H1 (cell line): ENCODE results near the gene CCN6. TPM values are rescaled to one million over a fixed set of nuclear protein-coding genes. Genes with fewer than 3 reads are reported as not detected.

Experiments used
- CTCF ChIA-PET: fragments of 300-600 bp; sonication (Branson Sonifier 250); formaldehyde crosslinking; loops from one replicate; lab custom pipeline; 2021; ENCODE audit not compliant: partially characterized antibody; lab: Charles Lee
- POLR2A ChIA-PET: fragments of 300-600 bp; sonication (Branson Sonifier 250); formaldehyde crosslinking; loops from one replicate; lab custom pipeline; 2021; ENCODE audit warnings: inconsistent platforms; ENCODE audit not compliant: partially characterized antibody; lab: Charles Lee
- DNase-seq, 2 experiments: peaks; one replicate each; pipeline versions ENCODE4 v3.0.0 to v3.0.0-alpha.2; 2010 to 2022; ENCODE audit warnings: low spot score in 2 of 2, low read depth in 1 of 2, mixed read lengths in 1 of 2
- FAIRE-seq: peaks from 2 replicates; lab custom pipeline; 2011; peaks lifted over from hg19 to GRCh38; lab: Jason Lieb, UNC
- H2AFZ ChIP-seq: 2 replicates; pipeline ENCODE4 v1.8.1; 2012; ENCODE audit warnings: low read length, inconsistent platforms
- H2AK5ac ChIP-seq: 2 replicates; pipeline ENCODE4 v1.6.1; 2013; ENCODE audit warnings: low read depth, low read length
- H2BK120ac ChIP-seq: replicated peaks from 2 replicates; pipeline ENCODE3; 2013; ENCODE audit warnings: low read depth, low read length, inconsistent platforms
- H2BK12ac ChIP-seq: 2 replicates; pipeline ENCODE4 v1.6.1; 2013; ENCODE audit warnings: low read depth, low read length
- H2BK15ac ChIP-seq: 2 replicates; pipeline ENCODE4 v1.6.1; 2013; ENCODE audit warnings: low read length
- H2BK20ac ChIP-seq: 2 replicates; pipeline ENCODE4 v1.6.1; 2013; ENCODE audit warnings: low read length
- H2BK5ac ChIP-seq: 2 replicates; pipeline ENCODE4 v1.6.1; 2013; ENCODE audit warnings: low read depth, low read length
- H3K14ac ChIP-seq: 2 replicates; pipeline ENCODE4 v1.6.1; 2013; ENCODE audit warnings: inconsistent platforms; ENCODE audit not compliant: insufficient read length
- H3K18ac ChIP-seq: 2 replicates; pipeline ENCODE4 v1.6.1; 2013; ENCODE audit warnings: low read length; ENCODE audit errors: extremely low read depth
- H3K23ac ChIP-seq: 2 replicates; pipeline ENCODE4 v1.6.1; 2013; ENCODE audit warnings: inconsistent platforms; ENCODE audit not compliant: insufficient read length
- H3K23me2 ChIP-seq: 2 replicates; pipeline ENCODE4 v1.6.1; 2013; ENCODE audit warnings: low read depth, low read length
- H3K27ac ChIP-seq: 2 replicates; pipeline ENCODE4 v1.6.1; 2011; ENCODE audit warnings: low read depth, low read length, inconsistent platforms
- H3K27me3 ChIP-seq, 4 experiments: replicated peaks in 1 of 4; 1 replicate in 1 of 4; 2 replicates in 3 of 4; pipeline versions ENCODE4 v1.6.1 to v1.8.1; 2011 to 2013; ENCODE audit warnings: low read length in 3 of 4, mild to moderate bottlenecking in 3 of 4, inconsistent platforms in 2 of 4, mixed read lengths in 2 of 4, moderate library complexity in 1 of 4; ENCODE audit not compliant: control insufficient read depth in 3 of 4, insufficient read depth in 3 of 4; ENCODE audit errors: extremely low read depth in 1 of 4
- H3K36me3 ChIP-seq, 4 experiments: 2 replicates each; pipeline versions ENCODE4 v1.6.1 to v1.8.1; 2011 to 2013; ENCODE audit warnings: mild to moderate bottlenecking in 4 of 4, low read length in 3 of 4, moderate library complexity in 2 of 4, control low read depth in 1 of 4, inconsistent platforms in 1 of 4; ENCODE audit not compliant: insufficient read depth in 4 of 4, control insufficient read depth in 2 of 4
- H3K4ac ChIP-seq: replicated peaks from 2 replicates; pipeline ENCODE3; 2013; ENCODE audit warnings: low read length, low read depth, mixed read lengths, inconsistent platforms; ENCODE audit not compliant: insufficient read length
- H3K4me1 ChIP-seq, 4 experiments: replicated peaks in 1 of 4; 1 replicate in 1 of 4; 2 replicates in 3 of 4; pipeline versions ENCODE4 v1.6.1 to v1.8.1; 2011 to 2013; ENCODE audit warnings: low read length in 3 of 4, inconsistent platforms in 2 of 4, mixed read lengths in 1 of 4; ENCODE audit not compliant: insufficient read depth in 4 of 4, control insufficient read depth in 3 of 4
- H3K4me2 ChIP-seq, 2 experiments: 2 replicates each; pipeline versions ENCODE4 v1.6.1 to v1.8.1; 2011 to 2013; ENCODE audit warnings: low read depth in 2 of 2, low read length in 2 of 2, control low read depth in 1 of 2, inconsistent platforms in 1 of 2, mild to moderate bottlenecking in 1 of 2; ENCODE audit not compliant: insufficient read depth in 1 of 2
- H3K4me3 ChIP-seq, 4 experiments: fragments of 200-600, 300-600 bp in 1 of 4; sonication (generic), shearing (Covaris generic), sonication (Bioruptor Twin) in 1 of 4; 2 replicates each; pipeline versions ENCODE4 v1.5.1 to v1.8.1; 2011 to 2016; ENCODE audit warnings: low read length in 4 of 4, low read depth in 3 of 4, control low read depth in 2 of 4, inconsistent platforms in 2 of 4, mild to moderate bottlenecking in 2 of 4, mixed read lengths in 1 of 4, moderate library complexity in 1 of 4; ENCODE audit not compliant: insufficient read depth in 2 of 4; ENCODE audit errors: extremely low read depth in 1 of 4
- H3K56ac ChIP-seq: replicated peaks from 2 replicates; pipeline ENCODE3; 2013; ENCODE audit warnings: low read depth, mild to moderate bottlenecking, mixed read lengths, low read length, inconsistent platforms; ENCODE audit not compliant: insufficient read length
- H3K79me1 ChIP-seq: 2 replicates; pipeline ENCODE4 v1.6.1; 2013; ENCODE audit warnings: low read depth, low read length, control low read depth
- H3K79me2 ChIP-seq, 2 experiments: 2 replicates each; pipeline versions ENCODE4 v1.6.1 to v1.8.1; 2012 to 2013; ENCODE audit warnings: low read length in 2 of 2, mild to moderate bottlenecking in 2 of 2, inconsistent platforms in 1 of 2; ENCODE audit not compliant: insufficient read depth in 2 of 2, control insufficient read depth in 1 of 2
- H3K9ac ChIP-seq, 4 experiments: replicated peaks in 1 of 4; 1 replicate in 1 of 4; 2 replicates in 3 of 4; pipeline versions ENCODE4 v1.6.1 to v1.8.1; 2011 to 2013; ENCODE audit warnings: low read depth in 3 of 4, low read length in 3 of 4, control low read depth in 2 of 4, mild to moderate bottlenecking in 2 of 4, moderate library complexity in 2 of 4, inconsistent platforms in 1 of 4; ENCODE audit errors: extremely low read depth in 1 of 4
- H3K9me3 ChIP-seq, 2 experiments: 2 replicates each; pipeline versions ENCODE4 v1.6.1 to v1.8.1; 2012 to 2013; ENCODE audit warnings: mild to moderate bottlenecking in 2 of 2, moderate library complexity in 2 of 2, control low read depth in 1 of 2, inconsistent platforms in 1 of 2, low read depth in 1 of 2, low read length in 1 of 2, mixed read lengths in 1 of 2; ENCODE audit not compliant: insufficient read depth in 2 of 2
- H4K20me1 ChIP-seq, 2 experiments: replicated peaks in 1 of 2; 2 replicates each; pipeline versions ENCODE3 to v1.8.1; 2011 to 2013; ENCODE audit warnings: inconsistent platforms in 2 of 2, low read length in 2 of 2, mild to moderate bottlenecking in 1 of 2; ENCODE audit not compliant: insufficient read depth in 2 of 2, control insufficient read depth in 1 of 2
- H4K5ac ChIP-seq: 2 replicates; pipeline ENCODE4 v1.6.1; 2013; ENCODE audit warnings: low read length, low read depth, mixed read lengths, inconsistent platforms; ENCODE audit not compliant: insufficient read length
- H4K8ac ChIP-seq: 2 replicates; pipeline ENCODE4 v1.8.0; 2013; ENCODE audit warnings: mild to moderate bottlenecking, moderate library complexity, low read length, inconsistent platforms; ENCODE audit not compliant: insufficient read depth; ENCODE audit errors: extremely low read depth
- H4K91ac ChIP-seq: replicated peaks from 2 replicates; pipeline ENCODE3; 2013; ENCODE audit warnings: low read length, mixed read lengths, inconsistent platforms; ENCODE audit not compliant: insufficient read length
- TAF1 ChIP-seq: IDR thresholded peaks from 2 replicates; pipeline ENCODE4 v1.6.1; 2011; ENCODE audit warnings: mild to moderate bottlenecking, low read depth, low read length
- WGBS, 2 experiments: shearing (Covaris generic) in 1 of 2; methylation state at CpG; one replicate each; pipeline versions ENCODE4 v1.1.6 to v1.1.7; 2013 to 2015; ENCODE audit warnings: low lambda C conversion rate in 2 of 2, mixed read lengths in 2 of 2, inconsistent platforms in 1 of 2, low coverage in 1 of 2, missing lambda C conversion rate in 1 of 2; ENCODE audit not compliant: insufficient replicate concordance in 2 of 2, insufficient coverage in 1 of 2, insufficient read length in 1 of 2; ENCODE audit errors: extremely low coverage in 1 of 2, missing lambda C conversion rate in 1 of 2; 5-methylcytosine and 5-hydroxymethylcytosine counted together
- polyA plus RNA-seq, 7 experiments: library from polyadenylated mRNA; depleted of rRNA in 3 of 7; stranded (reverse) in 5 of 7; unstranded in 2 of 7; fragments of >200 nt in 5 of 7; fragments of 200-250 nt in 2 of 7; gene quantifications; 1 replicate in 5 of 7; 2 replicates in 1 of 7; 4 replicates in 1 of 7; pipeline versions ENCODE4 v1.2.1 to v1.2.3, GENCODE V29; 2011 to 2013; ENCODE audit warnings: missing spikeins in 2 of 7, mixed read lengths in 2 of 7
- total RNA-seq: library from RNA; stranded (reverse); fragmentation: NEBNext Ultra II Directional; extraction: Animal tissue kit (Norgen Biotek cat#: 25700); gene quantifications from 2 replicates; pipeline ENCODE4 v1.2.1, GENCODE V29; 2021

The CCN6 gene
- total and polyA plus RNA-seq, 2 of the 8 experiments (the other 6 are each of a cell fraction or from before 2014, with no cell fraction given): not detected

GRCh38 chr6:112114577-112115223 lies 60.8 kb downstream of the CCN6 start:
- Histone ChIP-seq H3K4me3 (no peak overlapping the region), H2BK12ac (no peak overlapping the region), H3K27me3 (no peaks in the 10 kb centered on the region), H4K8ac (no peak overlapping the region), H2AFZ (no peak overlapping the region), H3K56ac (no peak overlapping the region), H3K27ac (no peak overlapping the region), H3K14ac (no peak overlapping the region), H4K20me1 (no peaks in the 10 kb centered on the region), H3K4me1 (no peaks in the 10 kb centered on the region), H3K9ac (no peak overlapping the region), H3K36me3 (no peaks in the 10 kb centered on the region), H3K9me3 (no peaks in the 10 kb centered on the region), H4K91ac (no peak overlapping the region), H3K4me2 (no peak overlapping the region), H2BK15ac (no peak overlapping the region), H2BK120ac (no peak overlapping the region), H3K4ac (no peak overlapping the region), H4K5ac (no peak overlapping the region), H2AK5ac (no peak overlapping the region), H2BK20ac (no peak overlapping the region), H3K23me2 (no peaks in the 10 kb centered on the region), H2BK5ac (no peak overlapping the region), H3K23ac (no peak overlapping the region), H3K79me2 (no peaks in the 10 kb centered on the region), H3K79me1 (no peaks in the 10 kb centered on the region), H3K18ac (no peak overlapping the region)
- 95% methylated on average over 3 of the region's 3 CpGs; no CpG with 5 or more reads in 1 of the 2 experiments for WGBS, 2 experiments
- TF ChIP-seq TAF1: no peak
- ChIA-PET CTCF (interaction anchor here (0.7 to 1.2 kb wide), 2 partner anchors 205 to 408 kb away, joined by 3 read pairs; no protein-coding TSS in a partner anchor), POLR2A (no interaction called here)
- FAIRE-seq (no peak), DNase-seq (no peak)
